Gastrocnemius medialis (tissue), 4 donors: ENCODE measurements around the gene GNAQ.

Source experiments
- POLR2A ChIP-seq, 2 donors: fragments of 450-650 bp; IDR thresholded peaks; one replicate each; pipeline ENCODE4 v1.6.1; 2017; ENCODE audit warnings: antibody characterized with exemption in 2 of 2, mild to moderate bottlenecking in 2 of 2, moderate library complexity in 2 of 2
- TF ChIP-seq, protein P1 (sequence below), 5 experiments: fragments of 450-650 bp in 3 of 5; fragments of 200-600 bp in 2 of 5; sonication (generic) in 2 of 5; IDR thresholded peaks in 4 of 5; conservative IDR thresholded peaks in 1 of 5; 1 replicate in 4 of 5; 2 replicates in 1 of 5; pipeline ENCODE4 v1.5.1; 2016 to 2019; ENCODE audit warnings: antibody characterized with exemption in 5 of 5, mild to moderate bottlenecking in 3 of 5, moderate library complexity in 3 of 5

DNA sequence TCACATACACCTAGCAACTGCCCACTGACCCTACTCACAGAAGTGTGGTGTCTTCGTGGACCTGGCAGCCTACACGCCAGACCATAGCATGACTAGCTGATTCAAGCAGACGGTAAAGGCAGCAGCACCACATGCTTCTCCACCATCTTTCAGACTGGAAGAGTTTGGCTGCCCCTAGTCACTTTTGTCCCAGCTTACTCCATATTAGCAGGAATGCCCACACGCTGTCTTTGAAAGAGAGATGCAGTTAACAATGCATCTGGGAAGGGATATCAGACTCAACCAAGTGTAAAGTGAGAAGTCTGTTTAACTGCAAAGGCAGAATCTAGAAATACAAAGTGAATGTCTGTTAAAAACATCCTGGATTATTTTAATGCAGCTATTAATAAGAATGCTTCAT, 206.2 kb downstream of the GNAQ start:
- TF ChIP-seq, protein P1, sequence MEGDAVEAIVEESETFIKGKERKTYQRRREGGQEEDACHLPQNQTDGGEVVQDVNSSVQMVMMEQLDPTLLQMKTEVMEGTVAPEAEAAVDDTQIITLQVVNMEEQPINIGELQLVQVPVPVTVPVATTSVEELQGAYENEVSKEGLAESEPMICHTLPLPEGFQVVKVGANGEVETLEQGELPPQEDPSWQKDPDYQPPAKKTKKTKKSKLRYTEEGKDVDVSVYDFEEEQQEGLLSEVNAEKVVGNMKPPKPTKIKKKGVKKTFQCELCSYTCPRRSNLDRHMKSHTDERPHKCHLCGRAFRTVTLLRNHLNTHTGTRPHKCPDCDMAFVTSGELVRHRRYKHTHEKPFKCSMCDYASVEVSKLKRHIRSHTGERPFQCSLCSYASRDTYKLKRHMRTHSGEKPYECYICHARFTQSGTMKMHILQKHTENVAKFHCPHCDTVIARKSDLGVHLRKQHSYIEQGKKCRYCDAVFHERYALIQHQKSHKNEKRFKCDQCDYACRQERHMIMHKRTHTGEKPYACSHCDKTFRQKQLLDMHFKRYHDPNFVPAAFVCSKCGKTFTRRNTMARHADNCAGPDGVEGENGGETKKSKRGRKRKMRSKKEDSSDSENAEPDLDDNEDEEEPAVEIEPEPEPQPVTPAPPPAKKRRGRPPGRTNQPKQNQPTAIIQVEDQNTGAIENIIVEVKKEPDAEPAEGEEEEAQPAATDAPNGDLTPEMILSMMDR (IDR thresholded peaks at IDR 0.05 in 4 of 5, conservative IDR thresholded peaks at IDR 0.05 in 1 of 5) = no peak
- no peak for TF ChIP-seq POLR2A (IDR thresholded peaks at IDR 0.05)
